Keratinocyte (primary cell): Measurements from ENCODE around the gene CHGA. TPM values are rescaled to one million over a fixed set of nuclear protein-coding genes. Genes with fewer than 3 reads are reported as not detected.

Experiments used
- DNase-seq: peaks from one replicate; pipeline ENCODE4 v3.0.0-alpha.2; 2011; ENCODE audit warnings: low read depth, missing footprints, low spot score
- FAIRE-seq: peaks from 2 replicates; lab custom pipeline; 2011; peaks lifted over from hg19 to GRCh38; lab: Jason Lieb, UNC
- H2AFZ ChIP-seq: 2 replicates; pipeline ENCODE4 v1.6.0; 2012; ENCODE audit warnings: low read length, control low read depth, inconsistent platforms; ENCODE audit not compliant: control insufficient read depth
- H3K27ac ChIP-seq: 2 replicates; pipeline ENCODE4 v1.5.1; 2011; ENCODE audit warnings: low read length; ENCODE audit not compliant: control insufficient read depth, insufficient read depth
- H3K27me3 ChIP-seq: 3 replicates; pipeline ENCODE4 v1.6.0; 2011; ENCODE audit warnings: low read length; ENCODE audit not compliant: control insufficient read depth, insufficient read depth; ENCODE audit errors: extremely low read depth
- H3K36me3 ChIP-seq, 2 experiments: 2 replicates in 1 of 2; 3 replicates in 1 of 2; pipeline ENCODE4 v1.5.1; 2011; ENCODE audit warnings: low read length in 2 of 2, mild to moderate bottlenecking in 1 of 2; ENCODE audit not compliant: control insufficient read depth in 2 of 2, insufficient read depth in 2 of 2; ENCODE audit errors: extremely low read depth in 1 of 2
- H3K4me1 ChIP-seq: 3 replicates; pipeline ENCODE4 v1.5.1; 2011; ENCODE audit warnings: low read length; ENCODE audit not compliant: control insufficient read depth, insufficient read depth; ENCODE audit errors: extremely low read depth
- H3K4me2 ChIP-seq: 3 replicates; pipeline ENCODE4 v1.6.0; 2011; ENCODE audit warnings: low read depth, low read length; ENCODE audit not compliant: control insufficient read depth, insufficient read depth; ENCODE audit errors: extremely low read depth
- H3K4me3 ChIP-seq, 3 experiments: fragments of 200-600 bp in 1 of 3; sonication (generic) in 1 of 3; 2 replicates in 2 of 3; 3 replicates in 1 of 3; pipeline ENCODE4 v1.5.1; 2011 to 2016; ENCODE audit warnings: low read length in 3 of 3, mild to moderate bottlenecking in 3 of 3, control low read depth in 2 of 3, inconsistent platforms in 1 of 3, low read depth in 1 of 3, mixed read lengths in 1 of 3, mixed run types in 1 of 3, moderate library complexity in 1 of 3; ENCODE audit not compliant: control insufficient read depth in 2 of 3, insufficient read depth in 2 of 3; ENCODE audit errors: extremely low read depth in 1 of 3
- H3K79me2 ChIP-seq: 2 replicates; pipeline ENCODE4 v1.6.0; 2012; ENCODE audit warnings: low read length; ENCODE audit not compliant: control insufficient read depth, insufficient read depth
- H3K9ac ChIP-seq: 3 replicates; pipeline ENCODE4 v1.6.0; 2011; ENCODE audit warnings: low read length; ENCODE audit not compliant: control insufficient read depth, insufficient read depth; ENCODE audit errors: extremely low read depth
- H3K9me1 ChIP-seq: 3 replicates; pipeline ENCODE4 v1.6.0; 2011; ENCODE audit warnings: low read length; ENCODE audit not compliant: control insufficient read depth, insufficient read depth; ENCODE audit errors: extremely low read depth
- H3K9me3 ChIP-seq: 2 replicates; pipeline ENCODE4 v1.5.1; 2012; ENCODE audit warnings: low read depth, low read length; ENCODE audit not compliant: control insufficient read depth
- H4K20me1 ChIP-seq: 3 replicates; pipeline ENCODE4 v1.6.0; 2011; ENCODE audit warnings: low read length; ENCODE audit not compliant: control insufficient read depth, insufficient read depth; ENCODE audit errors: extremely low read depth
- CTCF ChIP-seq, 3 experiments: IDR thresholded peaks in 1 of 3; conservative IDR thresholded peaks in 1 of 3; optimal IDR thresholded peaks in 1 of 3; 2 replicates in 2 of 3; 3 replicates in 1 of 3; pipeline versions ENCODE3 to v1.5.1; 2011; ENCODE audit warnings: low read length in 3 of 3, mild to moderate bottlenecking in 3 of 3, moderate library complexity in 2 of 3, control low read depth in 1 of 3, inconsistent platforms in 1 of 3; ENCODE audit not compliant: insufficient read depth in 2 of 3; ENCODE audit errors: extremely low read depth in 1 of 3
- EZH2 ChIP-seq: IDR thresholded peaks from one replicate; pipeline ENCODE4 v1.6.1; 2012; ENCODE audit warnings: inconsistent platforms, mild to moderate bottlenecking, low read length, moderate library complexity
- dilution Hi-C: fragments of 300-500 bp; cut with MboI; formaldehyde crosslinking; loops from one replicate; pipeline ENCODE4 v1.7.0; 2020; ENCODE audit warnings: low sequenced_read_pairs; ENCODE audit not compliant: extremely low pct_ligation_motif_present
- polyA plus RNA-seq, 5 experiments: library from polyadenylated mRNA; depleted of rRNA in 3 of 5; stranded (reverse) in 3 of 5; stranded (forward) in 1 of 5; unstranded in 1 of 5; fragments of >200 nt; gene quantifications; 1 replicate in 1 of 5; 2 replicates in 3 of 5; 3 replicates in 1 of 5; pipeline versions ENCODE4 v1.2.1 to v1.2.3, GENCODE V29; 2011 to 2012; ENCODE audit warnings: missing spikeins in 2 of 5, low read depth in 1 of 5, low replicate concordance in 1 of 5

CHGA gene
- polyA plus RNA-seq, 1 donor (not counting 4 experiments of a cell fraction or from before 2014, with no cell fraction given): 0.04 TPM

- H3K79me2 ChIP-seq: no peaks in the 10 kb centered on the region
- TF ChIP-seq CTCF (optimal IDR thresholded peaks at IDR 0.05 in 1 of 3, IDR thresholded peaks at IDR 0.05 in 1 of 3, conservative IDR thresholded peaks at IDR 0.05 in 1 of 3; ENCODE audit: extremely low read depth in 1 of 3, insufficient read depth in 2 of 3, low read length in 3 of 3) (no peak), EZH2 (no peak)
- H3K36me3 ChIP-seq: peaks cover 4 to 5% of the 10 kb centered on the region in 2 experiments
- no peak overlapping the region for H3K4me3 ChIP-seq
- no peaks in the 10 kb centered on the region for H3K9me3 ChIP-seq
- H4K20me1 ChIP-seq: peaks cover 3% of the 10 kb centered on the region
- H3K27ac ChIP-seq: no peak overlapping the region
- H3K9me1 ChIP-seq: no peaks in the 10 kb centered on the region
- no peak for DNase-seq
- no peak overlapping the region for H3K9ac ChIP-seq
- dilution Hi-C loops: loop anchor here (5.0 kb wide), 1 partner anchor 42 kb away; no protein-coding TSS in a partner anchor
- H3K27me3 ChIP-seq: no peaks in the 10 kb centered on the region
- FAIRE-seq: no peak
- H3K4me1 ChIP-seq: peaks cover 25% of the 10 kb centered on the region
- no peak overlapping the region for H2AFZ ChIP-seq
- no peak overlapping the region for H3K4me2 ChIP-seq
Observed at GRCh38 chr14:92934196-92935085, 11.5 kb downstream of the CHGA start.

GRCh38 chr14:92935446-92935845, 12.5 kb downstream of the CHGA start:
- Histone ChIP-seq H3K4me3 (no peak overlapping the region), H3K79me2 (no peaks in the 10 kb centered on the region), H3K27ac (no peak overlapping the region), H3K9ac (no peak overlapping the region), H3K4me2 (no peak overlapping the region), H3K4me1 (peaks cover 28% of the 10 kb centered on the region), H3K9me3 (no peaks in the 10 kb centered on the region), H4K20me1 (peaks cover 3% of the 10 kb centered on the region), H3K36me3 (peaks cover 4 to 5% of the 10 kb centered on the region in 2 experiments), H3K9me1 (no peaks in the 10 kb centered on the region), H3K27me3 (no peaks in the 10 kb centered on the region), H2AFZ (no peak overlapping the region)
- TF ChIP-seq CTCF (optimal IDR thresholded peaks at IDR 0.05 in 1 of 3, IDR thresholded peaks at IDR 0.05 in 1 of 3, conservative IDR thresholded peaks at IDR 0.05 in 1 of 3; ENCODE audit: extremely low read depth in 1 of 3, insufficient read depth in 2 of 3, low read length in 3 of 3) (no peak), EZH2 (no peak)
- FAIRE-seq (no peak), DNase-seq (no peak)
- dilution Hi-C loops: no loop called here
